Activated naive CD4-positive, alpha-beta T cell (primary cell): ENCODE data around the gene ETFRF1.

Source experiments
- DNase-seq, 4 experiments: peaks; one replicate each; lab custom pipeline; 2025; lab: John Stamatoyannopoulos, UW

The ETFRF1 gene, protein sequence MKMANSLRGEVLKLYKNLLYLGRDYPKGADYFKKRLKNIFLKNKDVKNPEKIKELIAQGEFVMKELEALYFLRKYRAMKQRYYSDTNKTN

GRCh38 chr12:25195056-25195971 lies at the start of gene ETFRF1, which contains the start of gene DNAI7:
Gene ETFRF1, plus strand, starts transcription at chr12:25195237. Its CDS starts 8,720 bp downstream, at chr12:25203957.
Gene DNAI7, minus strand, starts transcription at chr12:25195160. Its CDS starts 82 bp downstream, at chr12:25195078.
- peak; percentile 83 to 93 (median 87) for DNase-seq

DNA sequence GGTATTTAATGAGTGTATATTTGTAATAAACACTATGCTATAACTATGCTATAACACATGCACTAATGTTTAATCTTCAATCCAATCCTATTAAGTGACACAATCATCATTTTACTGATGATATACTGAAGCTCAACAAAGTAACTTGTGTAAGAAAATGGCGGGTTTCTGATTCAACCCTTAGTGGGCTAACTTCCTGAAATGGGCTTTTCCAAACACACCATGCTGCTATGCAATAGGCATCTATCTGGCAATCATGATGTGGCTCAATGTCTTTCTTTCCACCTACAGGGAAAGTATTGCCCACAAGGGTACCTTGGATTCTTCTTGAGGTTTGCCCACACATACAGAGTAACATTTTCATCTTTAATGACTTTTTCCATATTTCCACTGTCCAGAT lies 48.4 kb upstream of the ETFRF1 start:
- DNase-seq: no peak

DNA sequence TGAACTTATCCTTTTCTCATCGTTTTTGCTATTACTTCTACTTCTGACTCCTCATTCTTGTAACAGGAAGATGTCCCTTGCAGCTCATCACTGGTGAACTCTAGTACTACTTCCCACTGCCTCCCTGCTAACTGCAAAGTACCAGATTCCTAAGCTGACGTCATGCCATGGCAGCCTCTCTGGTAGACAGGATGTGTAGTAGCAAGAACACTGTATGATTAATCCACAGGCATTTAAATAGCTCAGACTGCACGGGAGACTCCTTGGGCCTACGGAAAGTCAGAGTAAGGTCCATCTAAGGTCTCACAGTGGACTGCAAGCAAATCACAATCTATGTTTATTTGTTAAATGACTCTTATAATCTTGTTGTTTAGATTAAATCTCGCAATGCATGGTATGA lies 43.6 kb upstream of the ETFRF1 start:
- no peak for DNase-seq

GRCh38 chr12:25152055-25152454 lies 43.0 kb upstream of the ETFRF1 start:
- DNase-seq: no peak

DNA sequence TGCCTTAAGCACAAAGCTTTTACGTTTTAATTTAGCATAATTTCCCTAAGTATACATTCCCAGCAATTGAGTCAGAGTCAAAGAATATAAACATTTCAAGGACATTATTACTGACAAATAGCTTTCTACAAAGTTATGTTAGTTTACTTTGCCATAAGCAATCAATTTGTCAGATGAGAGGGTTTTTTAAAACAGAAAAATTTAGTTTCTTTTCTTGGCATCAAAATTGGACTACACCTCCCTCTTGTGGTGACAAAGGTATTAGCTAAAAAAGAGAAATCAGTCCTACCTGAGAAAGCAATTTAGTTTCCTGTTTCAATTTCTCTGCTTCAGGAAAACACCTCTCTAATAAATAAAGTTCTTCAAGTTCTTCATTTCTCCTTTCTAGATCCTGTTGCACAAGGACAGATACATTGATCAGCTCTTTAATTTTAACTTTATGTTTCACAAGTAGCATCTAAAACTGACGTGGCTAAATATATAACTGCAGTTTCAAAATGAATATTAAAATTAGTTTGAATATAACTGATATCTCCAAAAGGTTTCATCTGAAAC lies 39.9 kb upstream of the ETFRF1 start:
- DNase-seq: no peak

- no peak for DNase-seq
Measured at GRCh38 chr12:25156061-25156460, 39.0 kb upstream of the ETFRF1 start.

- DNase-seq: no peak
Measured at GRCh38 chr12:25162866-25163265, 32.2 kb upstream of the ETFRF1 start.

DNA sequence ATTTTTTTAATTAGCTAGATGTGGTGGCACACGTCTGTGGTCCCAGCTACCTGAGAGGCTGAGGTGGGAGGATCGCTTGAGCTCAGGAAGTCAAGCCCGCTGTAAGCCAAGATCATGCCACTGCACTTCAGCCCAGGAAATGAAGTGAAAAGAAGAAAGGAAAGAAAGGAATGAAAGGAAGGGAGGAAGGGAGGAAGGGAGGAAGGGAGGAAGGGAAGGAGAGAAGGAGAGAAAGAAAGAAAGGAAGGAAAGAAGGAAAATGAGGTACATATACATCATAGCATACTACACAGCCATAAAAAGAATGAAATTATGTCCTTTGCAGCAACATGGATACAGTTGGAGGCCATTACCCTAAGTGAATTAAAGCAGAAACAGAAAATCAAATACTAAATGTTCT lies 12.3 kb upstream of the ETFRF1 start:
- no peak for DNase-seq

- DNase-seq: no peak
Measured at GRCh38 chr12:25184132-25184531, 10.9 kb upstream of the ETFRF1 start.

DNA sequence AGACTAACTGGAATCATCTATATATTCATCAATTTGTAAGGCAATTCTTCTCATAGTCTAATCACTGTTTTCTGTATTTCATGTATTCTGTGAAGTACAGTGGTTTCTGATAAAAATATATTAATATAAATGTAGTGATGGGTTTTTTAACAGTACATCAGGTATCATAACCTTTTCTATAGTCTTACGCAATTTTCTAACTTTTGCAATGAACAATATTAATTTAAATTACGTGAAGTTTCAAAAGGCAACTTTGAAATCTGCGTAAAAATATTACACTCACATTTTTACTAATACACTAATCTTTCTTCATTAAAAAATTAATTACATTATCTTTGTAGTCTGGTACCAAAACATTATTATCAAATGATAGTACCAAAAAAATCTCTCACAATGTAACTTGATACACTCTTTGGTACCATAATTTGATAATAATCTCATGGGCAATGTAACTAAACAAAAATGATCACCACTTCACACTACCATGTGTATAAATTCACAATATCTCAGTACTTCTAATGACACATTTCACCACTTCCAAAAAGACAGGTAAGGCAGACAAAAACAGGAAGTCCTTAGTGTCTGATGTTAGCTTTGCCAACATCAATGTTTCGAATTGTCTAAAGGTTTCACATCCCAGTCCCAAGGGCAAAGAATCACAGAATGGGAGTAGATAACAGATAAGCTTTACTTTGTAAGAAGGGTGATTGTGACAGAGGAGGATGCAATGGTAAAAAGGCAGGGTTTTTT lies 8.8 kb upstream of the ETFRF1 start:
- no peak for DNase-seq

- DNase-seq: no peak
Measured at GRCh38 chr12:25186788-25187402, 8.1 kb upstream of the ETFRF1 start.

- DNase-seq: no peak
Measured at GRCh38 chr12:25187781-25188180, 7.3 kb upstream of the ETFRF1 start.

DNA sequence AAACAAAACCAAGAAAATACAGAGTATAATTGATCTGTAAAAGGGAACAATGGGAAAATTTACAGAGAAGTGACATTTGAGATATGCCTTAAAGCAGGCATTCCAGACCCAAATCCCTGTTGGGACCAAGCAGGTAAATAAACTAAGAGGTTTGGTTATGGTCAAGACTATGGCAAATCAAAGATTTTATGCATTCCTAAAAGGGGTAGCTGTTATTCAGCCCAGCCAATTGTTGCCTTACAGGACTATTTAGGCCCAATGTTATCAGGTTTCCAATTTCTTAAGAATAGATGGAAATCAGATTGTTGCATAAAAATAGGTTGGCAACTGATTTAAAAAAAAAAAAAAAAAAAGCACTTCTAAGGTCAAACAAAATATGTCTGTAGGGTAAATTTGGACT lies 5.4 kb upstream of the ETFRF1 start:
- DNase-seq: no peak

DNA sequence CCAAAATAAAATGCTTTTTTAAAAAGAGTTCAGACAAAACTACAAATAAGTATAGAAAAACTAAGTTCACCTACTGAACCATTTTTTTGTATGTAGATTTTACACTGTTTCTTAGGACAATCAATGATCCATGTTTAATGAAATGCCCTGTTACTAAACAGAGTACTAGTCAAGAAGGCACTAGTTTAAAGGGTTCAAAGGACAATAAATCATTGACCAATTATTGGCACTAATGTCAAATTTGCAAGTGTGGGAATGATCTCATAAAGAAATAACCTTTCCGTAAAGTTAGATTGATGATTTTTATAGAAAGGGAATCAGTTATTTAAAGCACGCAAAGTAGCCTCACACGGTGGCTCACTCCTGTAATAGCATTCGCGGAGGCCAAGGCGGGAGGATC lies 4.2 kb upstream of the ETFRF1 start:
- DNase-seq: no peak

GRCh38 chr12:25194214-25194613 lies 823 bp upstream of the ETFRF1 start:
- no peak for DNase-seq

DNA sequence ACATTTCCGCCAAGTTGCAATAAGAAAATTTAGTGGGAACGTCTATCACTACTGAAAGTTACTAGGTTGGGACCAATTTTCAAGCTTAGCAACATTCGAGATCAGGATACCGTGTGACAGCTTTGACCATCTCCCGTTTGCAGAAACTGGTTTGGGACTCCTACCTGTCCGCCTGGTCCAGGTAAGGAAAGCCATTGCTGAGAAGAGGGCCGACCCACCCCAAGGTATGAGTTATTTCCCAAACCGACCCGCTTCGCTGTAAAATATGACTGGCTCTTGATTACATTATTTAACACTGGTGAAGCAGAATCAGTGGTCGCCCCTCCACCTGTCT lies 348 bp upstream of the ETFRF1 start:
- no peak for DNase-seq

DNA sequence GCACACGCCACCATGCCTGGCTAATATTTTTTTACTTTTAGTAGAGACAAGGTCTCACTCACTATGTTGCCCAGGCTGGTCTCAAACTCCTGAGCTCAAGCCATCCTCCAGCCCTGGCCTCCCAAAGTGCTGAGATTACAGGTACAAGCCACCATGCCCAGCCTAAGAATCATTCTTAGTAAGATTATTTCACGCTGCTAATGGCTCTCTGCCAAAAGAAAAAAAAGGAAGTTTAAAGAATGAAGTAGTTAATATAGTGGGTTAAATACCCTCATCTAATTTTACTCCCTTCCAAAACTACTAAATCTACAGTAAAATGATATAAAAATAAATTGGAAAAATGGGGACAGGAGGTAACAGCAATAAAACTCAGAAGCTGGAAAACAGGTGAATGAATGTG lies 2.6 kb downstream of the ETFRF1 start:
- no peak for DNase-seq

- DNase-seq: no peak
Measured at GRCh38 chr12:25200703-25201102, 5.7 kb downstream of the ETFRF1 start.

DNA sequence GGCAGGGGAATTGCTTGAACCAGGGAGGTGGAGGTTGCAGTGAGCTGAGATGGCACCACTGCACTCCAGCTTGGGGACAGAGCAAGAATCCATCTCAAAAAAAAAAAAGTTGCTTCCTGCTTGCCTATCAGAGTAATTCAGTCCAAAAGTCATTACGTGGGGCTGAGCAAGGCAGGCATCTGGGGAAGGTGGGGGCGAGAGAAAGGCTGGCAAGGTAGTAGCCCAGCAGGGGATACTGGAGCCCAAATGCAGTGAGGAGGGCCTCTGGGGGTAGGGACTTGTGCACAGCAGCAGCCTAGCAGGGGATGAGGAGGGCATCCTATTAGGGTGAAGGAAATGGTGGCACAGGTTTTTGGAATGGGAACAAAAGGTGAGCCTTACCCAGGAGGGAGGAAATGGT lies 7.1 kb downstream of the ETFRF1 start:
- no peak for DNase-seq

DNA sequence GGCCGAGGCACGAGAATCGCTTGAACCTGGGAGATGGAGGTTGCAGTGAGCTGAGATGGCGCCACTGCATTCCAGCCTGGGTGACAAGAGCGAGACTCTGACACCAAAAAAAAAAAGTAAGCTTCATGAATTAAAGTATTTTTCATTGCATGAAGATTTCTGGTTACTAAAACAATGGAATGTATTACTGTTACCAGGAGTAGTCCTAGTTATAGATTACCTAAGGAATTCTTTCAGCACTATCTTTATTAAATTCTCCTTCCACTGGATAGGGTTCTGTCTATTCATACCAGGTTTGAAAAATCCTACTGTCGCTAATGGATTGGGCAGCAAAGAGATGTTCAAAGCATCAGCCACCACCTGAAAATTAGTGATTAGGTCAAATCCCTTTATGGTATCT lies 12.4 kb downstream of the ETFRF1 start:
- DNase-seq: no peak

DNA sequence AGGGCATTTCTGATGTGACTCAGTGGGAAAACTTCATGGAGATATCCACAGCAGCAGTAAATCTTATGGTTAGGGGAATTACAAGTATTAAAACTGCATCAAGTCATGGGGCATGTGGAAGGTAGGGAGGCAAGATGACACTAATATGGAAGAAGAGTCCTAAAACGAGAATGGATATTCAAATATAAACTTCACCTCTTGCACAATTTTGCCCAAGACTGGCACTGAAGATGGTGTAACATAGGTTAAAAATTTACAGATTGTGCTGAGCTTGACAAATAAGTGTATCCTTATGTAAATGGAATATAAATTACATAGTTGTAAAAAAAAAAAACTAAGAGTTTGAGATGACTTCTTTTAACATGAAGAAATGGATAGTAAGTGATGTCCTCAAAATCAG lies 12.8 kb downstream of the ETFRF1 start:
- no peak for DNase-seq

DNA sequence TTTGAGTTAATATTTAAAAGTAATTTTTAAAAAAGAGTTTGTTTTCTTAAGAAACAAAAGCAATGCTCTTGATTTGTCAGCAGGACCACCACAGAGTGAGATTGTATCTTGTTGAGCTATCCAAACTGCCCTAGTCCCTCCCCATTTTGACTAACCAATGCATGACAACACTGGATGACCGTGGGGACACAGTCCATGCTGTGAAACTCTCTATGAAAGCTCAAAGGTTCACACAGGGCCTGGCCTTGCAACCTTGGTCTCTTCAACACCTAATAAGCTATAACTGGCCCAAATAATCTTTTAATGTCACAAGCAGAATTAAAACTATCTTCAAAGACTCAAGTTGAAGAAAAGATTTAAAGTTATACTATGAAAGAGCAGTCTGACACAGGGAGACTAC lies 13.5 kb downstream of the ETFRF1 start:
- DNase-seq: no peak
